HCT116 (cell line): Measurements from ENCODE around the gene FHOD3. TPM values are rescaled to one million over a fixed set of nuclear protein-coding genes. Genes with fewer than 3 reads are reported as not detected.

Experiments used
- ATAC-seq: fragments of 200-7000 bp; cut with Tn5 transposase; 2 replicates; pipeline ENCODE4 v1.9.1; 2020; ENCODE audit warnings: mild to moderate bottlenecking, moderate library complexity
- BruUV-seq: library from RNA; stranded (reverse); fragments of 400-500 nt; replicated peaks from 2 replicates; lab custom pipeline; 2021; lab: Mats Ljungman, UMichigan
- CTCF ChIA-PET: fragments of 300-600 bp; sonication (Branson Sonifier 250); formaldehyde crosslinking; loops from one replicate; lab custom pipeline; 2021; ENCODE audit warnings: antibody characterized with exemption; lab: Charles Lee
- POLR2A ChIA-PET: fragments of 300-600, 350-600 bp; sonication (Branson Sonifier 250); formaldehyde crosslinking; loops from one replicate; lab custom pipeline; 2021; ENCODE audit warnings: antibody characterized with exemption; lab: Charles Lee
- RAD21 ChIA-PET, 2 experiments: fragments of 300-600 bp; sonication (Branson Sonifier 250); formaldehyde crosslinking; loops; one replicate each; lab custom pipeline; 2023; ENCODE audit warnings: low total read pairs in 2 of 2; ENCODE audit not compliant: uncharacterized antibody in 2 of 2, unreplicated experiment in 2 of 2, low non-redundant PET in 1 of 2; lab: Charles Lee
- DNase-seq: peaks from one replicate; pipeline ENCODE4 v3.0.0-alpha.2; 2010; ENCODE audit warnings: low read depth, low spot score
- H2AFZ ChIP-seq: fragments of 200-600 bp; shearing (Covaris generic), sonication (generic); 2 replicates; pipeline ENCODE4 v1.6.1; 2017; ENCODE audit warnings: low read depth, mixed run types, mixed read lengths, antibody characterized with exemption, low read length; ENCODE audit not compliant: poor library complexity, severe bottlenecking
- H3K27ac ChIP-seq: 2 replicates; pipeline ENCODE4 v1.5.1; 2012; ENCODE audit warnings: low read depth, low read length
- H3K27me3 ChIP-seq: fragments of 200-600 bp; sonication (generic); 2 replicates; pipeline ENCODE4 v1.6.1; 2016; ENCODE audit warnings: mixed run types, low read length, mixed read lengths; ENCODE audit not compliant: insufficient read depth
- H3K36me3 ChIP-seq, 2 experiments: fragments of 200-500 bp in 1 of 2; fragments of 200-600 bp in 1 of 2; sonication (Bioruptor generic) in 1 of 2; sonication (generic) in 1 of 2; 2 replicates each; pipeline versions ENCODE4 v1.5.1 to v1.6.1; 2014 to 2016; ENCODE audit warnings: low read length in 2 of 2, inconsistent platforms in 1 of 2, mixed read lengths in 1 of 2, mixed run types in 1 of 2; ENCODE audit not compliant: insufficient read depth in 2 of 2, control insufficient read depth in 1 of 2
- H3K4me1 ChIP-seq, 2 experiments: fragments of 200-600 bp in 1 of 2; sonication (generic) in 1 of 2; 2 replicates each; pipeline versions ENCODE4 v1.5.1 to v1.6.1; 2012 to 2017; ENCODE audit warnings: low read length in 2 of 2, inconsistent platforms in 1 of 2, mild to moderate bottlenecking in 1 of 2, mixed read lengths in 1 of 2, mixed run types in 1 of 2, moderate library complexity in 1 of 2; ENCODE audit not compliant: insufficient read depth in 2 of 2, control insufficient read depth in 1 of 2
- H3K4me2 ChIP-seq: fragments of 200-600 bp; sonication (generic); 2 replicates; pipeline ENCODE4 v1.6.1; 2017; ENCODE audit warnings: mixed run types, low read length, mixed read lengths
- H3K4me3 ChIP-seq, 2 experiments: fragments of 200-600 bp in 1 of 2; sonication (generic) in 1 of 2; replicated peaks in 1 of 2; 2 replicates each; pipeline ENCODE4 v1.5.1; 2011 to 2016; ENCODE audit warnings: low read length in 2 of 2, control low read depth in 1 of 2, low read depth in 1 of 2, mild to moderate bottlenecking in 1 of 2, mixed read lengths in 1 of 2, mixed run types in 1 of 2
- H3K79me2 ChIP-seq: fragments of 200-600 bp; sonication (generic); 2 replicates; pipeline ENCODE4 v1.6.1; 2017; ENCODE audit warnings: mild to moderate bottlenecking, mixed run types, low read length, moderate library complexity, mixed read lengths; ENCODE audit not compliant: insufficient read depth
- H3K9ac ChIP-seq: fragments of 200-600 bp; sonication (generic); 2 replicates; pipeline ENCODE4 v1.6.1; 2016; ENCODE audit warnings: low read length, mixed read lengths
- H3K9me2 ChIP-seq: fragments of 200-600 bp; sonication (generic), shearing (Covaris generic); 2 replicates; pipeline ENCODE4 v1.6.1; 2017; ENCODE audit warnings: mixed run types, mild to moderate bottlenecking, moderate library complexity; ENCODE audit not compliant: insufficient read depth
- H3K9me3 ChIP-seq, 2 experiments: fragments of 200-500 bp in 1 of 2; fragments of 200-600 bp in 1 of 2; sonication (Bioruptor generic) in 1 of 2; sonication (generic) in 1 of 2; 2 replicates each; pipeline ENCODE4 v1.6.1; 2014 to 2017; ENCODE audit warnings: low read length in 2 of 2, mixed read lengths in 2 of 2, inconsistent platforms in 1 of 2, low read depth in 1 of 2, mild to moderate bottlenecking in 1 of 2, mixed run types in 1 of 2, moderate library complexity in 1 of 2; ENCODE audit not compliant: control insufficient read depth in 1 of 2, insufficient read depth in 1 of 2
- H4K20me1 ChIP-seq: fragments of 200-600 bp; sonication (generic), shearing (Covaris generic); 2 replicates; pipeline ENCODE4 v1.6.1; 2017; ENCODE audit warnings: mixed run types, mild to moderate bottlenecking, moderate library complexity; ENCODE audit not compliant: insufficient read depth
- CBX3 ChIP-seq: IDR thresholded peaks from 2 replicates; pipeline ENCODE4 v1.6.1; 2012; ENCODE audit warnings: low read depth
- CEBPB ChIP-seq: IDR thresholded peaks from 2 replicates; pipeline ENCODE4 v1.6.1; 2012; ENCODE audit warnings: low read depth
- EZH2 ChIP-seq: fragments of 200-600 bp; sonication (generic); IDR thresholded peaks from 2 replicates; pipeline ENCODE4 v1.6.1; 2017; ENCODE audit warnings: antibody characterized with exemption, mixed run types
- FOSL1 ChIP-seq: IDR thresholded peaks from 2 replicates; pipeline ENCODE4 v1.6.1; 2012; ENCODE audit warnings: low read depth
- JUND ChIP-seq: IDR thresholded peaks from 2 replicates; pipeline ENCODE4 v1.6.1; 2012
- SIN3A ChIP-seq: IDR thresholded peaks from 2 replicates; pipeline ENCODE4 v1.6.1; 2012; ENCODE audit warnings: low read depth
- SRF ChIP-seq: IDR thresholded peaks from 2 replicates; pipeline ENCODE4 v1.6.1; 2012; ENCODE audit warnings: low read depth
- ZFX ChIP-seq: fragments of 450-650 bp; IDR thresholded peaks from 2 replicates; pipeline ENCODE4 v1.6.1; 2017
- ZNF274 ChIP-seq: fragments of 200-500 bp; sonication (Bioruptor generic); IDR thresholded peaks from 2 replicates; pipeline ENCODE4 v1.6.1; 2014; ENCODE audit warnings: mild to moderate bottlenecking, low read depth, low read length, inconsistent platforms
- intact Hi-C: fragments of 100-400 bp; cut with micrococcal nuclease; formaldehyde crosslinking; loops from 2 replicates; pipeline ENCODE4 v1.10.0; 2022
- total RNA-seq: library from RNA; stranded (reverse); gene quantifications from one replicate; pipeline ENCODE4 v1.2.1, GENCODE V29; 2021; ENCODE audit not compliant: unreplicated experiment
- TF ChIP-seq, protein P1 (sequence below): IDR thresholded peaks from 2 replicates; pipeline ENCODE4 v1.6.1; 2012; ENCODE audit warnings: low read depth
- TF ChIP-seq, protein P2 (sequence below): IDR thresholded peaks from 2 replicates; pipeline ENCODE4 v1.6.1; 2012

FHOD3 gene
- total RNA-seq, 1 experiment from 2014 or later = 4.0 TPM

DNA sequence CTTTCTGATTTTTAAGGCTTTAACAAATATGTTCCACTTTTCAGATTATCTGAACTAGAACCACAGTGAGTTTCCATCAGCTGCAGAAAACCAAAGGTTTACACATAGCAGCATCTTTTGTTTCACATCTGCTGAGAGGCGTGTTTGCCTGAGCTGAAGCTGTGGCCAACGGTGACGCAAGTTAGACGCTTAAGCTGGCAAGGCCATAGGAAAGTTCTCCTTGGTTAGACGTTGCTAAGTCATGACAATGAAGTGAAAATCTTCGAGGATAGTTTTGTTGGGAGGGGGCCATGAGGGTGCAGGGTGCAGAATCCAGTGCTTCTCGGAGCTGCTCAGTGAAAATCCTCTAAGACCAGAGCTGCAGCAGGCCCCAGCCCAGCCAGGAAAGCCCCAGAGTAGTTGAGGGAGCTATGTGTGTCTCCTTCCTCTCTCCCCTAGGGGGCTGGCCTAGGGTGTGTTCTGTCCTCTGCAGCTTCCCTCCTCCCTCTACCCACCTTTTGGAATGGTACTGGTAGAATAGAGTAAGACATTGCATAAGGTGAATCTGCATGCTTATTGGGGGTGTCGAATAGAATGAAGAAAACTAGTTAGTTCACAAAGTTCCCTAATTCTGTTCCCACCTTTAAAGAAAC, 105.4 kb downstream of the FHOD3 start:
- Histone ChIP-seq H3K9me3 (no peaks in the 10 kb centered on the region), H3K36me3 (no peaks in the 10 kb centered on the region), H3K4me1 (no peaks in the 10 kb centered on the region), H3K79me2 (no peaks in the 10 kb centered on the region), H3K27ac (no peak overlapping the region), H4K20me1 (no peaks in the 10 kb centered on the region), H2AFZ (no peak overlapping the region)
- no peak for DNase-seq
- intact Hi-C loops = no loop called here
- no TSS peak for BruUV-seq
- CTCF ChIA-PET = no interaction called here
- TF ChIP-seq CEBPB (no peak), SRF (no peak), ZNF274 (no peak)
- TF ChIP-seq, all 23 proteins: peak for 0
- Histone ChIP-seq H3K27me3 (no peaks in the 10 kb centered on the region), H3K9ac (no peak overlapping the region), H3K9me2 (no peaks in the 10 kb centered on the region), H3K4me2 (no peak overlapping the region), H3K4me3 (no peak overlapping the region)
- ChIA-PET RAD21 (no interaction called here), POLR2A (interaction anchor here (0.6 kb wide), 1 partner anchor 9 kb away, joined by 3 read pairs; no protein-coding TSS in a partner anchor)
- peak; percentile 81 for ATAC-seq

DNA sequence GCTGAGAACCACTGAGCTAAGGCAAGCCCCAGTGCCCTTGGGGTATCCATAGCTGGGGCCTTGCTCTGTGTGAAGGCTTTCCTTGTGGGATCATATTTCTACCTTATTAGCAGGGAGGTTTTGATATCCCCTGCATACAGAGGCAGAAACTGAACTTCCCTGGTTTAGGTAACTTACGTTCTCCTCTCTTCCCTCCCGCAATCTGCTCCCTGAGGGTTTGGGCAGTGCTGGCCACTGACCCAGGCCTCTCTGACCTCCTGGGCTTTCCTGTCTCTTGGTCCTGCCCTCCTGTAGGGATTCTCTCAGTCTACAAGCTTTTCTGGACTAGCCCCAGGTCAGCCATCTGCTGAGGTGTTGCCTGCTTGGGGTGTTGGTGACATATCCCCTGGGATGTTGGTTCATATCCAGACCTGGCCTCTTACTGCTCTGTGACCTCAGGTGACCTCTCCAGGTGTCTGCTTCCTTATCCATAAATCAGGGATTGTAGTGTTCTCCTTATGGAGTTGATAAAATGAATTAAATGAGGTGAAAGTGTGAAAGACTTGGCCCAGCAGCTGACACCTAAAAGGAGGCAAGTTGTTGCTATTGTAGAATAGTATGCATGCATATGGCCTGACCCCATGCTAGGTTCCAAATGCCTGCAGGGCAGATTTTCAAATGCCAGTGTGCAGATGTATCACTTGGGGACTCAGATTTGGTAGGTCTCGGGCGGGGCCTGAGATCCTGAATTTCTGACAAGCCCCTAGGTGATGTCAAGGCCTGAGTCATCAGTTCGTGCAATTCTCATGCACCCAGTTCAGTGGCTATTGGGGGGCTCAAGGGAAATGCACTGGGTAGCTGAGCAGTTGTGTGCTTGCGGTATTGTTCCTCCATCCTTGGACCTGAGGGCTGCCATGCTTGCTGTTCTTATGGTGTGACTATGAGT, 106.6 kb downstream of the FHOD3 start:
- no peak overlapping the region for H3K4me3 ChIP-seq
- H3K27ac ChIP-seq = no peak overlapping the region
- no peaks in the 10 kb centered on the region for H3K9me2 ChIP-seq
- no peaks in the 10 kb centered on the region for H3K36me3 ChIP-seq
- no peaks in the 10 kb centered on the region for H3K9me3 ChIP-seq
- no peak overlapping the region for H3K9ac ChIP-seq
- DNase-seq (no peak), ATAC-seq (no peak)
- intact Hi-C loops = no loop called here
- no peaks in the 10 kb centered on the region for H4K20me1 ChIP-seq
- H2AFZ ChIP-seq = no peak overlapping the region
- H3K79me2 ChIP-seq = no peaks in the 10 kb centered on the region
- no TSS peak for BruUV-seq
- ChIA-PET CTCF (no interaction called here), POLR2A (no interaction called here), RAD21 (no interaction called here)
- no peaks in the 10 kb centered on the region for H3K4me1 ChIP-seq
- no peaks in the 10 kb centered on the region for H3K27me3 ChIP-seq
- H3K4me2 ChIP-seq = no peak overlapping the region
- TF ChIP-seq CBX3 = no peak
- TF ChIP-seq JUND = no peak
- TF ChIP-seq EZH2 = no peak
- TF ChIP-seq SIN3A = no peak
- TF ChIP-seq, protein P1, sequence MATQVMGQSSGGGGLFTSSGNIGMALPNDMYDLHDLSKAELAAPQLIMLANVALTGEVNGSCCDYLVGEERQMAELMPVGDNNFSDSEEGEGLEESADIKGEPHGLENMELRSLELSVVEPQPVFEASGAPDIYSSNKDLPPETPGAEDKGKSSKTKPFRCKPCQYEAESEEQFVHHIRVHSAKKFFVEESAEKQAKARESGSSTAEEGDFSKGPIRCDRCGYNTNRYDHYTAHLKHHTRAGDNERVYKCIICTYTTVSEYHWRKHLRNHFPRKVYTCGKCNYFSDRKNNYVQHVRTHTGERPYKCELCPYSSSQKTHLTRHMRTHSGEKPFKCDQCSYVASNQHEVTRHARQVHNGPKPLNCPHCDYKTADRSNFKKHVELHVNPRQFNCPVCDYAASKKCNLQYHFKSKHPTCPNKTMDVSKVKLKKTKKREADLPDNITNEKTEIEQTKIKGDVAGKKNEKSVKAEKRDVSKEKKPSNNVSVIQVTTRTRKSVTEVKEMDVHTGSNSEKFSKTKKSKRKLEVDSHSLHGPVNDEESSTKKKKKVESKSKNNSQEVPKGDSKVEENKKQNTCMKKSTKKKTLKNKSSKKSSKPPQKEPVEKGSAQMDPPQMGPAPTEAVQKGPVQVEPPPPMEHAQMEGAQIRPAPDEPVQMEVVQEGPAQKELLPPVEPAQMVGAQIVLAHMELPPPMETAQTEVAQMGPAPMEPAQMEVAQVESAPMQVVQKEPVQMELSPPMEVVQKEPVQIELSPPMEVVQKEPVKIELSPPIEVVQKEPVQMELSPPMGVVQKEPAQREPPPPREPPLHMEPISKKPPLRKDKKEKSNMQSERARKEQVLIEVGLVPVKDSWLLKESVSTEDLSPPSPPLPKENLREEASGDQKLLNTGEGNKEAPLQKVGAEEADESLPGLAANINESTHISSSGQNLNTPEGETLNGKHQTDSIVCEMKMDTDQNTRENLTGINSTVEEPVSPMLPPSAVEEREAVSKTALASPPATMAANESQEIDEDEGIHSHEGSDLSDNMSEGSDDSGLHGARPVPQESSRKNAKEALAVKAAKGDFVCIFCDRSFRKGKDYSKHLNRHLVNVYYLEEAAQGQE = no peak
- TF ChIP-seq ZNF274 = no peak
- TF ChIP-seq, protein P2, sequence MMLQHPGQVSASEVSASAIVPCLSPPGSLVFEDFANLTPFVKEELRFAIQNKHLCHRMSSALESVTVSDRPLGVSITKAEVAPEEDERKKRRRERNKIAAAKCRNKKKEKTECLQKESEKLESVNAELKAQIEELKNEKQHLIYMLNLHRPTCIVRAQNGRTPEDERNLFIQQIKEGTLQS = no peak
- no peak for TF ChIP-seq CEBPB
- no peak for TF ChIP-seq FOSL1
- TF ChIP-seq ZFX = no peak
